NB4 (cell line): ENCODE data around the gene MATK.

Experiments used
- DNase-seq: peaks from one replicate; pipeline ENCODE4 v3.0.0; 2010; ENCODE audit warnings: low read depth
- H3K4me3 ChIP-seq: one replicate; pipeline ENCODE4 v1.5.1; 2011; ENCODE audit warnings: mild to moderate bottlenecking, low read depth, low read length, moderate library complexity
- MYC ChIP-seq: IDR thresholded peaks from 2 replicates; pipeline ENCODE4 v1.6.1; 2011; ENCODE audit warnings: low read depth, low read length
- POLR2A ChIP-seq: IDR thresholded peaks from 2 replicates; pipeline ENCODE4 v1.6.1; 2011; ENCODE audit warnings: mild to moderate bottlenecking; ENCODE audit not compliant: insufficient read length; ENCODE audit errors: extremely low read depth
- TF ChIP-seq, protein P1 (sequence below): IDR thresholded peaks from 2 replicates; pipeline ENCODE4 v1.6.1; 2011; ENCODE audit warnings: low read depth, low read length
- TF ChIP-seq, protein P2 (sequence below): IDR thresholded peaks from one replicate; pipeline ENCODE4 v1.5.1; 2012; ENCODE audit warnings: low read depth, low read length

Gene MATK

DNA sequence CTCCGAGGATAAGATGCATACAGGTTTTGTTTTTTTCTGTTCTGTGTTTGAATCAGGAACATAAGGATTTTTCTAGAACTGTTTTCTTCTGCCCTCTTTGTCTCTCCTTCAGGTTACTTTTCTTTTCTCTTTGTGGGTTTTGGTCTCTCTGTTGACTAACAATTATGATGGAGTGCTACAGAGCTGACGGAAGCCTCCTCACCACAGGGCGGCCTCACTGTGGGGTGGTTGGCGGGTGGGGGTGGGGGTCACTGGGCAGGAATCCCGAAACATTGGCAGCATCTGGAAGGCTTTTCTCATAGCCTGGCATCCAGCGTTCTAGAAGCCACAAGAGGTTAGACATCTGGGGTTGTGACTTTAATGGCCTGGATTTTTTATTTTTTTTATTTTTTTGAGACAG is 12.0 kb upstream of the MATK start:
- TF ChIP-seq POLR2A (no peak), MYC (no peak)
- TF ChIP-seq, protein P1, sequence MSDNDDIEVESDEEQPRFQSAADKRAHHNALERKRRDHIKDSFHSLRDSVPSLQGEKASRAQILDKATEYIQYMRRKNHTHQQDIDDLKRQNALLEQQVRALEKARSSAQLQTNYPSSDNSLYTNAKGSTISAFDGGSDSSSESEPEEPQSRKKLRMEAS, result no peak
- TF ChIP-seq, protein P2, sequence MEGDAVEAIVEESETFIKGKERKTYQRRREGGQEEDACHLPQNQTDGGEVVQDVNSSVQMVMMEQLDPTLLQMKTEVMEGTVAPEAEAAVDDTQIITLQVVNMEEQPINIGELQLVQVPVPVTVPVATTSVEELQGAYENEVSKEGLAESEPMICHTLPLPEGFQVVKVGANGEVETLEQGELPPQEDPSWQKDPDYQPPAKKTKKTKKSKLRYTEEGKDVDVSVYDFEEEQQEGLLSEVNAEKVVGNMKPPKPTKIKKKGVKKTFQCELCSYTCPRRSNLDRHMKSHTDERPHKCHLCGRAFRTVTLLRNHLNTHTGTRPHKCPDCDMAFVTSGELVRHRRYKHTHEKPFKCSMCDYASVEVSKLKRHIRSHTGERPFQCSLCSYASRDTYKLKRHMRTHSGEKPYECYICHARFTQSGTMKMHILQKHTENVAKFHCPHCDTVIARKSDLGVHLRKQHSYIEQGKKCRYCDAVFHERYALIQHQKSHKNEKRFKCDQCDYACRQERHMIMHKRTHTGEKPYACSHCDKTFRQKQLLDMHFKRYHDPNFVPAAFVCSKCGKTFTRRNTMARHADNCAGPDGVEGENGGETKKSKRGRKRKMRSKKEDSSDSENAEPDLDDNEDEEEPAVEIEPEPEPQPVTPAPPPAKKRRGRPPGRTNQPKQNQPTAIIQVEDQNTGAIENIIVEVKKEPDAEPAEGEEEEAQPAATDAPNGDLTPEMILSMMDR, result no peak
- no peak for DNase-seq
- no peak overlapping the region for H3K4me3 ChIP-seq

DNA sequence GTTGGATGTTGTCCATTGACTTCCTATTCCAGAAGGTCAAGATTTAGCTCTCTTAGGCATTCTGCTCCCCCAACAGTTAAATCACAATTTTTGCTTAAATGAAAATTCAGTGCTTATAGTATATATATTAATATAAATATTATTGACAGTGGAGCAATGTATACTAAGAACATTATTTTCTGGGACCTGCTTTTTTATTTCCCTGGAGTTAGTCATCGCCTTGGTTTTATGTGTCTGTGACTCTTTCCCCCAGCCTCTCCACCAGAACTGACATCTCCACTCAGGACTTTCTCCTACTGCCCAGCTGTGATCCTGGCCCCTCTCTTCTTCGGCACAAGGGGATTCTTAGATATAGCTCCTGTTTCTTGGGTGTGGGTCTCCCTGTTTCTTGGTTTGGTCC is 10.2 kb upstream of the MATK start:
- TF ChIP-seq, protein P2, result no peak
- TF ChIP-seq, protein P1, result no peak
- TF ChIP-seq POLR2A, result no peak
- TF ChIP-seq MYC, result no peak

DNA sequence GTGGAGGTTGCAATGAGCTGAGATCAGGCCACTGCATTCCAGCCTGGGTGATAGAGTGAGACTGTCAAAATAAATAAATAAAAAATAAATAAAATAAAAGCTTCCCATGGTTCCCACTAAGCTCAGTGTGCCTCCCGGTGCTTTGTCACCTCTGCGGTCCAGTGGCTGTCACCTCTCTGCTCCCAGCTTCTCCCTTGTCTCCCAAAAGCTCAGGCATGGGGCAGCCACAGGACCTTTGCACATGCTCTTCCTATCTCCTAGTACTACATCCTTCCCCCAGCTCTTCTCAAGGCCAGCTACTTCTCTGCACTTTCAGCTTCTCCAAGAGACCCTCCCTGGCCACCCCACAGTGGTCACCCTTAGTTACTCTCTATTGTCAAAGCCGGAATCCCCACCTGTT is 7.6 kb upstream of the MATK start:
- DNase-seq, result no peak
- no peak overlapping the region for H3K4me3 ChIP-seq
- TF ChIP-seq, protein P2, result no peak
- TF ChIP-seq MYC, result no peak
- no peak for TF ChIP-seq POLR2A
- TF ChIP-seq, protein P1, result no peak

More for the DNA sequence above, 10.2 kb upstream of the MATK start:
- DNase-seq, result no peak
- H3K4me3 ChIP-seq, result no peak overlapping the region

DNA sequence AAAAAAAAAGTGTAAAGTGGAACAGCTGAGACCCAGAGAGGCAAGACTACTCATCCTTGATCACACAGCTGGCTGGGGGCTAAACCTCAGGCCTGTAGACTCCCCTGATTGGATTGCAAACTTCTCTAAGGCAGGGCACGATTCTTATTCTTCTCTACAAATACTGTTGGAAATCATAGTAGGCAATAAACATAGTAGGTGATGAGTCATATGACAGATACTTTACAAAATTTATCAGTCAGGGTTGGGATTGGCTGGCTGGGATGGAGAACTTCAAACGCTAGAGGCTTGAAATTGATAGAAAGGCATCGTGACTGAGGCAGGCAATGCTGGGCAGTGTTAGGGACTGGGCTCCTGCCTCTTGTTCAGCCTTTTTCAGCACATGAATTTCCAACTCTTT is 5.9 kb upstream of the MATK start:
- DNase-seq, result no peak
- TF ChIP-seq, protein P1, result no peak
- TF ChIP-seq, protein P2, result no peak
- TF ChIP-seq POLR2A (no peak), MYC (no peak)
- no peak overlapping the region for H3K4me3 ChIP-seq

DNA sequence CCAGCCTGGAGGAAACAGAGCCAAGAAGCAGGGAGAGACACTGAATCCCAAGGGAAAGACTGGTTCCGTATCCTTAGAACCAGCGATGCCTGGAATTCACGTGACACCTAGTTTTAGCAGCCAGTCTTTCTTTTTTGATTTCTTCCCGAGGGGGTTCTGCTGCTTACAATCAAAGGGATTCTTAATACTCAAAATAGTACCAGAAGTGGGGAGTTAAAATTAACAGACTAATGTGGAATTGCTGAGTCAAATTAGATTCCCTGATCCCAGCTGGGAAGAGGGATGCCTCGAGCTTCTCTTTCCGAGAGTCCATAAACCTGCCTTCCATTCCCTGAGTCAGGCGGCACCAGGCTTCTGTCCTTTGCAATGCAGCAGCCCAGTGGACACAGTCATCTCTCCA is 4.8 kb upstream of the MATK start:
- no peak for DNase-seq
- TF ChIP-seq POLR2A (no peak), MYC (no peak)
- TF ChIP-seq, protein P2, result no peak
- TF ChIP-seq, protein P1, result no peak
- H3K4me3 ChIP-seq, result no peak overlapping the region
